Peyer's patch (tissue), 4 donors: ENCODE data around the gene PLOD1. TPM values are rescaled to one million over a fixed set of nuclear protein-coding genes. Genes with fewer than 3 reads are reported as not detected.
A peak's percentile ranks its signal among the peaks of the same experiment; 100 is the strongest.

Source experiments
- DNase-seq, 3 donors: peaks; one replicate each; pipeline ENCODE4 v3.0.0-alpha.2; 2017 to 2019
- H3K27ac ChIP-seq, 4 donors: fragments of 200-600 bp; sonication (generic); one replicate each; pipeline ENCODE4 v1.5.1; 2016 to 2019
- H3K27me3 ChIP-seq, 2 donors: fragments of 200-600 bp; sonication (generic); one replicate each; pipeline ENCODE4 v1.5.1; 2019
- H3K36me3 ChIP-seq, 3 donors: fragments of 200-600 bp; sonication (generic); one replicate each; pipeline ENCODE4 v1.5.1; 2016 to 2019
- H3K4me1 ChIP-seq, 4 donors: fragments of 200-600 bp; sonication (generic); one replicate each; pipeline ENCODE4 v1.5.1; 2016 to 2019
- H3K4me3 ChIP-seq, 4 donors: fragments of 200-600 bp; sonication (generic); 1 replicate in 3 of 4; 2 replicates in 1 of 4; pipeline ENCODE4 v1.5.1; 2016 to 2019; ENCODE audit warnings: mild to moderate bottlenecking in 1 of 4
- H3K9me3 ChIP-seq, 4 donors: fragments of 200-600 bp; sonication (generic); one replicate each; pipeline ENCODE4 v1.5.1; 2016 to 2019; ENCODE audit warnings: mild to moderate bottlenecking in 1 of 4
- POLR2A ChIP-seq, 2 donors: fragments of 450-650 bp; IDR thresholded peaks; one replicate each; pipeline ENCODE4 v1.5.1; 2017; ENCODE audit warnings: antibody characterized with exemption in 2 of 2, mild to moderate bottlenecking in 2 of 2, moderate library complexity in 2 of 2
- total RNA-seq, 4 donors: library from RNA; depleted of rRNA; stranded (reverse); fragments of >200 nt; gene quantifications; one replicate each; pipeline ENCODE4 v1.1.0, GENCODE V29; 2016
- TF ChIP-seq, protein P1 (sequence below), 6 experiments: fragments of 450-650 bp in 4 of 6; fragments of 200-600 bp in 2 of 6; sonication (generic) in 1 of 6; IDR thresholded peaks; one replicate each; pipeline ENCODE4 v1.5.1; 2017 to 2019; ENCODE audit warnings: antibody characterized with exemption in 6 of 6, mild to moderate bottlenecking in 3 of 6, moderate library complexity in 1 of 6

PLOD1 gene
- total RNA-seq, 4 donors from 2014 or later: 23.9 to 75.2 (median 47.0) TPM

DNA sequence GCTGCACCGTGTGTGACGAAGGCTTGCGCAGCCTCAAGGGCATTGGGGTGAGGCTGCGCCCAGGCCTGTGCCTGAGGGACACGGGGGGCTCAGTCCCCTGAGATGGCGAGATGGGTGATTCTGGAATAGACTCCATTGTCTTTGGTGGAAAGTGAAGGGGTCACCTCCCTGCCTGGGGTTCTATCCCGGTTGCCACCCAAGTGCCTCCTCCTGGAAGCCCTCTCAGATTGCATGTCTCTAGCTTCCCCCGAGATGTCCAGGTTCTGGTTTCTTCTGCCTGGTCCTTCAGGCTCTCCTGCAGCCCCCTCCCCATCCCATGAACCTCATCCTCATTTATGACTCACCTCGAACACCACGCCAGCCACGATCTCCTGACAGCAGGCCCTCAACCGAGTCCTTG lies 23.4 kb downstream of the PLOD1 start:
- DNase-seq: no peak
- TF ChIP-seq POLR2A (IDR thresholded peaks at IDR 0.05): no peak
- TF ChIP-seq, protein P1, sequence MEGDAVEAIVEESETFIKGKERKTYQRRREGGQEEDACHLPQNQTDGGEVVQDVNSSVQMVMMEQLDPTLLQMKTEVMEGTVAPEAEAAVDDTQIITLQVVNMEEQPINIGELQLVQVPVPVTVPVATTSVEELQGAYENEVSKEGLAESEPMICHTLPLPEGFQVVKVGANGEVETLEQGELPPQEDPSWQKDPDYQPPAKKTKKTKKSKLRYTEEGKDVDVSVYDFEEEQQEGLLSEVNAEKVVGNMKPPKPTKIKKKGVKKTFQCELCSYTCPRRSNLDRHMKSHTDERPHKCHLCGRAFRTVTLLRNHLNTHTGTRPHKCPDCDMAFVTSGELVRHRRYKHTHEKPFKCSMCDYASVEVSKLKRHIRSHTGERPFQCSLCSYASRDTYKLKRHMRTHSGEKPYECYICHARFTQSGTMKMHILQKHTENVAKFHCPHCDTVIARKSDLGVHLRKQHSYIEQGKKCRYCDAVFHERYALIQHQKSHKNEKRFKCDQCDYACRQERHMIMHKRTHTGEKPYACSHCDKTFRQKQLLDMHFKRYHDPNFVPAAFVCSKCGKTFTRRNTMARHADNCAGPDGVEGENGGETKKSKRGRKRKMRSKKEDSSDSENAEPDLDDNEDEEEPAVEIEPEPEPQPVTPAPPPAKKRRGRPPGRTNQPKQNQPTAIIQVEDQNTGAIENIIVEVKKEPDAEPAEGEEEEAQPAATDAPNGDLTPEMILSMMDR (IDR thresholded peaks at IDR 0.05): no peak
- peaks cover 0 to 56% (median 0%) of the 10 kb centered on the region in 3 donors for H3K36me3 ChIP-seq

GRCh38 chr1:11960276-11960675 lies 25.8 kb downstream of the PLOD1 start:
- no peak for TF ChIP-seq POLR2A (IDR thresholded peaks at IDR 0.05)
- TF ChIP-seq, protein P1 (IDR thresholded peaks at IDR 0.05): no peak
- H3K36me3 ChIP-seq: peaks cover 0 to 68% (median 0%) of the 10 kb centered on the region in 3 donors

More for the DNA sequence above, 23.4 kb downstream of the PLOD1 start:
- Histone ChIP-seq H3K27ac (no peak overlapping the region), H3K4me3 (no peak overlapping the region), H3K27me3 (no peaks in the 10 kb centered on the region), H3K9me3 (no peaks in the 10 kb centered on the region), H3K4me1 (peaks cover 0 to 7% (median 0%) of the 10 kb centered on the region in 4 donors)

GRCh38 chr1:11960715-11961114 lies 26.2 kb downstream of the PLOD1 start:
- peaks cover 0 to 68% (median 0%) of the 10 kb centered on the region in 3 donors for H3K36me3 ChIP-seq
- DNase-seq: no peak
- TF ChIP-seq, protein P1 (IDR thresholded peaks at IDR 0.05): no peak
- TF ChIP-seq POLR2A (IDR thresholded peaks at IDR 0.05): no peak

More at GRCh38 chr1:11960276-11960675, 25.8 kb downstream of the PLOD1 start:
- Histone ChIP-seq H3K4me3 (no peak overlapping the region), H3K9me3 (no peaks in the 10 kb centered on the region), H3K4me1 (peaks cover 0 to 7% (median 0%) of the 10 kb centered on the region in 4 donors), H3K27me3 (no peaks in the 10 kb centered on the region), H3K27ac (peak overlapping the region in 3 of 4 donors; percentile 40 to 70 (median 66))
- no peak for DNase-seq

GRCh38 chr1:11961230-11961629 lies 26.7 kb downstream of the PLOD1 start:
- peaks cover 0 to 7% (median 0%) of the 10 kb centered on the region in 4 donors for H3K4me1 ChIP-seq
- no peak overlapping the region for H3K4me3 ChIP-seq
- H3K9me3 ChIP-seq: no peaks in the 10 kb centered on the region
- no peak for TF ChIP-seq POLR2A (IDR thresholded peaks at IDR 0.05)
- TF ChIP-seq, protein P1 (IDR thresholded peaks at IDR 0.05): no peak
- peaks cover 0 to 68% (median 0%) of the 10 kb centered on the region in 3 donors for H3K36me3 ChIP-seq
- no peaks in the 10 kb centered on the region for H3K27me3 ChIP-seq
- H3K27ac ChIP-seq: peak overlapping the region in 3 of 4 donors; percentile 40 to 70 (median 66)
- DNase-seq: no peak

More at GRCh38 chr1:11960715-11961114, 26.2 kb downstream of the PLOD1 start:
- peaks cover 0 to 7% (median 0%) of the 10 kb centered on the region in 4 donors for H3K4me1 ChIP-seq
- peak overlapping the region in 3 of 4 donors; percentile 40 to 70 (median 66) for H3K27ac ChIP-seq
- H3K9me3 ChIP-seq: no peaks in the 10 kb centered on the region
- no peaks in the 10 kb centered on the region for H3K27me3 ChIP-seq
- H3K4me3 ChIP-seq: no peak overlapping the region

- Histone ChIP-seq H3K4me3 (no peak overlapping the region), H3K27ac (no peak overlapping the region), H3K27me3 (no peaks in the 10 kb centered on the region), H3K36me3 (peaks cover 0 to 45% (median 0%) of the 10 kb centered on the region in 3 donors), H3K4me1 (peaks cover 0 to 7% (median 0%) of the 10 kb centered on the region in 4 donors), H3K9me3 (no peaks in the 10 kb centered on the region)
- no peak for DNase-seq
- TF ChIP-seq, protein P1 (IDR thresholded peaks at IDR 0.05): no peak
- no peak for TF ChIP-seq POLR2A (IDR thresholded peaks at IDR 0.05)
Observed at GRCh38 chr1:11963622-11964021, 29.1 kb downstream of the PLOD1 start.
